ENCODE measurements around the gene CIROP.

DNA sequence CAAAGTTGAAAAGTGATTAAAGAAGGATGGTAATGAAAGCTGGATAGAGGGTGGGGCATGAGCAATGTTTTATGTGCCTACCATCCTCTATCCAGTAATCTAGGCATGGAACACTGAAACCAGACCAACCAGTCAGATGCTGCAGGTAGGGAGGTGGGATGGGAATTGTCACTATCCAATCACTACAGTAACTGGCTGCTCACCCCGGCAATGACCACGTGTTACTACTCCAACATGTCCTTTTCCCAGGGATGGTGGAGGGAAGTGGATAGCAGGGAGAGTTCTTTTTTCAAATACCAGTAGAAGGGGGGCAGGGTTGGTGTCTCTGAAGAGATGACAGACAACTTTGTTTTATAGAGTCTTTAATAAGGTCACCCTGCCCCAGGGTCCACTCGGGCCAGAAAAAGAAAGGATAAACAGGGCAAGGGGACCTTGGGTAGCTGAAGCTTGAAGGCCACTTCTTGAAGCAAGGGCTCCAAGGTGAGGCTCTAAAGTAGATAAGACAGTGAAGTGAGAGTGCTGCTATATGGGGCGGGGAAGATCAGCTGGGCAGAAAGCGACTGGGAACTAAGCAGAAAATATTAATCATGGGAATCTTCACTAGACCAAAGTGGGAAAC lies 32.8 kb downstream of the CIROP start:
- no peak for TF ChIP-seq POLR2AphosphoS5 (IDR thresholded peaks at IDR 0.05; ENCODE audit: low read depth, low read length)
- TF ChIP-seq POLR2A (IDR thresholded peaks at IDR 0.05; ENCODE audit: low read depth, low read length) = no peak
- TF ChIP-seq TAF1 (IDR thresholded peaks at IDR 0.05; ENCODE audit: borderline replicate concordance, low read depth, low read length) = no peak
